GM12875 (cell line): ENCODE results near the gene PCBP3.
"Not testable (repeated sequence)": the region's sequence is repeated elsewhere in the genome, so short reads cannot be mapped to it uniquely, and the experiment has no call there.

ENCODE experiments used
- H3K4me3 ChIP-seq: one replicate; pipeline ENCODE4 v1.5.1; 2011; ENCODE audit warnings: low read depth, low read length, control low read depth
- TF ChIP-seq, protein P1 (sequence below): IDR thresholded peaks from 2 replicates; pipeline ENCODE4 v1.5.1; 2011; ENCODE audit warnings: low read depth, mild to moderate bottlenecking, control low read depth, inconsistent platforms, low read length, moderate library complexity, borderline replicate concordance; ENCODE audit not compliant: insufficient read depth

PCBP3 gene

DNA sequence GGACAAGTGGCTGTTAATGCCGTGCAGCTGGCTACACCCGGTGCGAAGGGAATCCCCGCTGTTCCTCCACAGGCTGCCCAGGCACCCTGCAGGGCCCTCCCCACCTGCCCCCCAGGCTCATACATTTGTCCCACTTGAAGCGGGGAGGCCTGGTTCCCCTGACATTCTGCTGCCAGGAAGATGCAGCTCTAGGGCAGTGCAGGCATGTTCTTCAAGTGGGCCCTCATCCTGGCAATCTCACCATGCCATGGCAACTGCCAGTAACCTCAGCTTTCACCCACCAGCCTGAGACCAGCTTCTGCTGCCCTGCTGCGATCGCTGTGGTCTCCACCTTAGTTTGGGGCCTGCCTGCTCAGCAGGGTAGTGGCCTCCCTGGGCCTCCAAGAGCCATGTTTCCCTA, 186.1 kb downstream of the PCBP3 start:
- TF ChIP-seq, protein P1, sequence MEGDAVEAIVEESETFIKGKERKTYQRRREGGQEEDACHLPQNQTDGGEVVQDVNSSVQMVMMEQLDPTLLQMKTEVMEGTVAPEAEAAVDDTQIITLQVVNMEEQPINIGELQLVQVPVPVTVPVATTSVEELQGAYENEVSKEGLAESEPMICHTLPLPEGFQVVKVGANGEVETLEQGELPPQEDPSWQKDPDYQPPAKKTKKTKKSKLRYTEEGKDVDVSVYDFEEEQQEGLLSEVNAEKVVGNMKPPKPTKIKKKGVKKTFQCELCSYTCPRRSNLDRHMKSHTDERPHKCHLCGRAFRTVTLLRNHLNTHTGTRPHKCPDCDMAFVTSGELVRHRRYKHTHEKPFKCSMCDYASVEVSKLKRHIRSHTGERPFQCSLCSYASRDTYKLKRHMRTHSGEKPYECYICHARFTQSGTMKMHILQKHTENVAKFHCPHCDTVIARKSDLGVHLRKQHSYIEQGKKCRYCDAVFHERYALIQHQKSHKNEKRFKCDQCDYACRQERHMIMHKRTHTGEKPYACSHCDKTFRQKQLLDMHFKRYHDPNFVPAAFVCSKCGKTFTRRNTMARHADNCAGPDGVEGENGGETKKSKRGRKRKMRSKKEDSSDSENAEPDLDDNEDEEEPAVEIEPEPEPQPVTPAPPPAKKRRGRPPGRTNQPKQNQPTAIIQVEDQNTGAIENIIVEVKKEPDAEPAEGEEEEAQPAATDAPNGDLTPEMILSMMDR: no peak
- no peak overlapping the region for H3K4me3 ChIP-seq

GRCh38 chr21:45830221-45830640, 186.7 kb downstream of the PCBP3 start:
- TF ChIP-seq, protein P1: no peak
- H3K4me3 ChIP-seq: no peak overlapping the region

- TF ChIP-seq, protein P1: no peak
- H3K4me3 ChIP-seq: no peak overlapping the region
Observed at GRCh38 chr21:45830720-45831366, 187.3 kb downstream of the PCBP3 start.

DNA sequence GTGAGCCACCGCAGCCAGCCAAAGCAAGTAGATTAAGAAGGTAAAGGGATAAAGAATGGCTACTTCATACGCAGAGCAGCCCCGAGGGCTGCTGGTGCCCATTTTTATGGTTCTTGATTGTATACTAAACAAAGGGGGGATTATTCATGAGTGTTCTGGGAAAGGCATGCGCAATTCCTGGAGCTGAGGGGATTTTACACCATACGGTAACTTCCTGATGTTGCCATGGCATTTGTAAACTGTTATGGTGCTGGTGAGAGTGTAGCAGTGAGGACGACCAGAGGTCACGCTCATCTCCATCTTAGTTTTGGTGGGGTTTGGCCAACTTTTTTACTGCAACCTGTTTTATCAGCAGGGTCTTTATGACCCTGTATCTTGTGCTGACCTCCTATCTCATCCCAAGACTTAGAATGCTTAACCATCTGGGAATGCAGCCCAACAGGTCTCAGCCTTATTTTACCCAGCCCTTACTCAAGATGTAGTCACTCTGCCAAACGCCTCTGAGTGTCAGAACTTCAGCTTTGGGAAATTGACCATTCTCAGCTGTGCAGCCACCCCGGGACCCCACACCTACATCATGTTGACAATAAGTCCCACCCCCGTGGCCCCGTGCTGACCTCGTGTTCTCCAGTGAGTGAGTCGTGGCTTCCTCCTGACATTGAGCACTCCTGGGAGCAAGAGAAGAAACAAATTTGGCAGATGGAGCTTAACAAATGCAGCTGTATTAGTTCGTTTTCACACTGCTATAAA, 188.6 kb downstream of the PCBP3 start:
- H3K4me3 ChIP-seq: no peak overlapping the region
- TF ChIP-seq, protein P1: no peak

- H3K4me3 ChIP-seq: not testable (repeated sequence)
Observed at GRCh38 chr21:45832741-45833235, 189.3 kb downstream of the PCBP3 start.

GRCh38 chr21:45833414-45833813, 189.9 kb downstream of the PCBP3 start:
- TF ChIP-seq, protein P1: no peak
- H3K4me3 ChIP-seq: no peak overlapping the region

- TF ChIP-seq, protein P1: no peak
- no peak overlapping the region for H3K4me3 ChIP-seq
Observed at GRCh38 chr21:45834026-45834715, 190.6 kb downstream of the PCBP3 start.
